ENCODE results near the gene CNTNAP2.
"Not testable (repeated sequence)": the region's sequence is repeated elsewhere in the genome, so short reads cannot be mapped to it uniquely, and the experiment has no call there.

The CNTNAP2 gene

DNA sequence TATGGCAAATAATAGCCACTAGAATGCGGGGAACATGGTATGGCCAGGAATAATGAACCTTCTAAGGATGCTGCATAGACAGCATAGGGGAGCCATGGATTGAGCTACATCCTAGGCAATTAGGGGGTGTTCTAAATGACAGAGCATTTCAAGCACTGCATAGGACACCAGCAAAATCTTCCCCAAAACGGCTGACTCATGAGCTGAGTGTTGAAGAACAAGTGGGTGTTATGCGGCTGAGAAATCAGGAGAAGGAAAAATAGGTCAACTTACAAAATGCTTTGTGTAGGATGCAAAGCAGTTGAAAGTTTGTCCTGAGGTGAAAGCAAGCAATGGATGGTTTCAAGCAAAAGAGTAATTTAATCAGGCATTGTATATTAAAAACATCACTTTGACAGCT, 1450.4 kb downstream of the CNTNAP2 start:
- DNase-seq (ENCODE audit: low read depth) = no peak

DNA sequence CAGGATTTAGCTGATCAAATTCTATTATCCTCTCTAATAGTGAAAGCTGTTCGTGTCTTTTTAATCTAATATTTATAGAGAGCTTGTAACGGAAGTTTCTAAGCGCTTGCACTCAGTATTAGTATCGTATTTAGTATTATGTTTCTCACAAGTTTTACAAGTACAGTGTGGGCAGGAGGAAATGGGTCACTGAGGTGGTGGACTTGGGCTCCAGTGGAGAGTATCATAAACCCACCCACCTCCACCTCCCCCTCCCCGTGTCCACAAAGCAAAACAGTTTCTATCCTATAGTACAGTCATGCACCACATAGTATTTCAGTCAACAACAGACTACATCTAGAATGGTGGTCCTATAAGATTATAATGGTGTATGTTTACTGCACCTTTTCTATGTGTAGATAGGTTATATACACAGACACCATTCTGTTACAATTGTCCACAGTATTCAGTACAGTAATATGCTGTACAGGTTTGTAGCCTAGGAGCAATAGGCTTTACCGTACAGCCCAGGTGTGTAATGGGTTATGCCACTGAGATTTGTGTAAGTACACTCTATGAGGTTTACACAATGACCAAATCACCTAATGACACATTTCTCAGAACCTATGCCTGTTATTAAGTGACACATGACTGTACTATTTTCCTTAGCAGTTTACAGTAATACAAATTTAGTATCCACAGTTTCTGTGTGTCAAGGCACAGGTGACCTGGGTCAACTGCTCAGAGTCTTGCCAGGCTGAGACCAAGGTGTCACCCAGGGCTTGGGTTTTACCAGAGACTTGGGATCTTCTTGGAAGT, 1452.7 kb downstream of the CNTNAP2 start:
- no peak for DNase-seq (ENCODE audit: low read depth)

DNA sequence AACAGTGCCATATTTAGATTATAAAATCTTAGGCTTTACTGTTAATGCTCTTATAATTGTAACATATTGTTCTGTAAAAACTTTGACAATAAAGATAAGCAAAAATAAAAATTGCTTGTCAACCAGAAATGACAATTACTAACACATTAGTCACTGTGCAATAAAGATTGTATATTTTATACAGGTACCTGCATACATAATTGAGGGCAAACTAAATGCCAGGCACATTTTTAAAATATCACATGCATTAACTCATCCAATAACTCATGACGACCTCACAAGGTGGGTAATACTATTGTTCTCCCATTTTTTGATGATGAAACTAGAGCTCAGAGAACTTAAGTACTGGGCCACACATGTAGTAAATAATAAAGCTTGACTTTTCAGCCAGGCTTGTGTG, 1453.8 kb downstream of the CNTNAP2 start:
- no peak for DNase-seq (ENCODE audit: low read depth)

DNA sequence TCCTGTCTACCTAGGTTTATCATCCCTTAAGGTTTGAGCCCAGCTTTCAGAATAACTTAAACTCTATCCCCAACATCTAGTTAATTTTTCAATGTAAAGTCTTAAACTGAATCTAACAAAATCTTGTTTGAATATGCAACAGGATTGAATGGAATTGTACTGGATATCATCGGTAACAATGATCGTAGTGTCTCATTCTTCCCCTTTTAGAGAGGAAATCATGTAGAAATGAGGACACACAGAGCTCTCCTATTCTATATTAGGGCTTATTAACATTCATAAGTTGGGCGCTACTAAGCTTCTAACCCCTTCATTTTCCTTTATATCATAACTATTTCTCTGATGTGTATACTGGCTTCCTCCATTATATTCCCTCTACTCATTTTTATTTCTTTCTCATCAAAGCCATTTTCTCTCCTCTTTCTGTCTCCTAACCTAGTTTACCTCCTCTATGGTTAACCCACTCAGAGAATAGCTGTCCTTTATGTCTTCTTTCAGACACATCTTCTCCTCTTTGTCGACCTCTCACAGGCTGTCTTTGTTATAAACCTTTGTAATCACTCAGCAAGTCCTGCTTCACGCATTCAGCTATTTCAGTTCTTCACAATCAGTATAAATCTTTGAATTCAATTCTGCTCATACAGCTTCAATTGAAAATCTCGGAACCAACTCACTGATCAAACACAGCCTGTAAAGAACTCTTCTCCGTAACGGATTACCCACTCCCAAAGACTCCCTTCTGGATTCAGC, 1455.0 kb downstream of the CNTNAP2 start:
- DNase-seq (ENCODE audit: low read depth) = no peak

DNA sequence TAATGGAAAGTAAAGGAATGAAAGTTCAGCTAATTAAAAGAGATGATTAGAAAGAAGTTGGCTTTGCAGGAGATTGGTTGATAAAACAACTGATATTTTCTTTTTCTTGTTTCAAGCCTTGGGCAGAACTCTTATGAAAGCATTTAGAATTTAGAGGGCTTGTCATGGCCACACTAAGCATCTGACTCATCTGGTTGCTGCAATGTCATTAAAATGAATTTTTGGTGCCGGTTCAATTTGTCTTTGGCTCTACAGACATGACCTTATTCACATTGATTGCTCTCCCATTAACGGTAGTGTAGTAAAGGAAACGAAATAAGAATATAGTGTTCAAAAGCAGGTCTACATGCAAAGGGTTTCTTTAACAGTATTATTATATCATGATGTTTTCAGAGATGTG, 1461.6 kb downstream of the CNTNAP2 start:
- no peak for DNase-seq (ENCODE audit: low read depth)

DNA sequence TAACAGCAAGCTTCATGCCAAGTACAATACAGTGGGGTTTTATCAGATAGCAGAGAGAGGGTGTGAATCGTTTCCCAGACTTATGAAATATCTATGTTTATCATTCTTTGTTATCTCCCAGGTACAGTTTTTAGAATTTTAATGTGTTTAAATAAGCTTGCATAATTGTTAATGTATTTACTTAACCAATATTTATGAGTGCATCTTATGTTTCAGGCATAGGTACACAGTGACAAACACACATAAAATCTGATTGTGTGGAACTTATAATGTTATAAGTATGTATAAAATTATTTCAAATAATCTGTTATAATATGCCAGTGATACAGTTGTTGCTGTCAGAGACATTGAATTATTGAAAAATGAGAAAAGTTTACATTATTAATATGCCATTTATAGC, 1462.5 kb downstream of the CNTNAP2 start:
- DNase-seq (ENCODE audit: low read depth) = no peak

DNA sequence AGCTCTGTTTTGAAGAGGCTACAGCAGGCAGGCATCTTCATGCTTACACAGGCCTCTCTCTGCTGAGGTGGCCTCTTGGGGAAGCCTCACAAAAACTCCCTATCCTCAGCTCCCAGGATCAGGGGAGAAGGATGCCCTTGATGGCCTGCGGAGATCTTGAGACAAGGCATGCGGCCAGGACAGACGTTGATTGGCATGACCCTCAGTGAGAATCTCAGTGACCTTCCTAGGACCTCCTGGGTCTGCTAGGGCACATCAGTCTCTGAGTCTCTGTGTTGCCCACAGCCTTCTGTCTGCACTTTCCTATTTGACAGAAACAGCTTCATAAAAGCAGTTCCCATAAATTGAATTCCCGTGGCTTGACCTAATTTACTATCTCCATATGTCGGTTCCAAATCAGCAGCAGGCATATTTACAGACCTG, 1468.2 kb downstream of the CNTNAP2 start:
- DNase-seq (ENCODE audit: low read depth) = no peak

DNA sequence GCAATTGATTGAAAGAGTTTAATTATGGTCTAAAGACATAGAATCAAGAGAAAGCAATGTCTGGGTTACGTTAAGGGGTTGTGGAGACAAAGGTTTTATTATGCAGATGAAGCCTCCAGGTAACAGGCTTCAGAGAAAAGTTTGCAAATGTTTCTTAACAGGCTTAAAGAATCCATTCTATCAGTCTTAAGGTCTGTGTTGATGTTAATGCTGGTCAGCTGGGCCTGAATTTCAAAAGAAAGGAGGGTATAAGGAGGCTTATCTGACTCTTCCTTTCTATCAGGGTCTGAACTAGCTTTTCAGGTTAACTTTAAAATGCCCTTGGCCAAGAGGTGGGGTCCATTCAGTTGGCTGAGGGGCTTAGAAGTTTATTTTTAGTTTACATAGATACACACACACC, 1469.5 kb downstream of the CNTNAP2 start:
- no peak for DNase-seq (ENCODE audit: low read depth)

DNA sequence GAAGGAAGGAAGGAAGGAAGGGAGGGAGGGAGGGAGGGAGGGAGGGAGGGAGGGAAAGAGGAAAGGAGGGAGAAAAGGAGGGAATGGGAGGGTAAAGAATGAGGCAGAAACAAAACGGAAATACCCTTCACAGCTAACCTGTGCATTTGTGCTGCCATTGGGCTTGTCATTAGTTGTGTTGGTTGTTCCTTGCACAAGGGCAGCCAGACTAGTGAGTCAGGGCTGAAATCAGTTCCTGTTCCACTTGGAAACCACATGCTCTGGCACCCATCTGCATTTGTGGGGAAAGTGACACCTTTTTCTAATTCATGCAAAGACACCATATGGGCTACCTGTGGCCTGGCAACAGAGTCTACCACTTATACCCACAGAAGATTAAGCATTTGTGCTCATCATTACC, 1469.9 kb downstream of the CNTNAP2 start:
- DNase-seq (ENCODE audit: low read depth) = no peak

DNA sequence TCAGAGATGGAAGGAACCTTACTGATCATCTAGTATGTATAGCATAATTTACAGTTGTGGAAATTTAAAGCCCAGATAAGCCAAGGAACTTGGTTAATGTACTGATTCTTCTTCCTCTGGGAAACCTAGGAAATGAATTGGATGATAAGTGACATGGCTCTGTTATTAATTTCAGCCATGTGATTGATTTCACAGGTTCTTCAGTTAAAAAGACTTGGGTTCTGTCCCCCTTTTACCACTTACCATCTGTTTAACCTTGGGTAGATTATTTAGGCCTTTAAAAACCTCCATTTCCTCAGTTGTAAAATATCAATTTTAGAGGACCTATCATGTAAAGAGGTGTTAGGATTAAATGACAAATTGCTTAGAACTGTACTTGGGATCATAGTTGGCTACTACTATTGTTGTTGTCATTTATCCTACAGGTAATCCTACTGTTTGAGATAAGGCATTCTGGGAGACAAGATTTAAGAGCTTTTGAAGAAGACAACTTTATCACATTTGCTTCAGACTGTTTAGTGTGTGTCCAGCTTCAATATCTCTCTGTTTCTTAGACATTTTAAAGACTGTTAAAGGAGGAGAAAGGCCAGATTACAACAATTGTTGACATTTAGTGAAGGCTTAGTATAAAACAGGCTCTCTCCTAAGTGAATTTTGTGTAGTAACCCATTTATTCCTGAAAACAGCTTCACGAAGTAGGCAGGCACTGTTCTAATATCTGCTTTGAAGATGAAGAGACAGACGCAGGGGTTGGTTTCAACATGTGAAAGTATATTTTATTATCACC, 1476.9 kb downstream of the CNTNAP2 start:
- no peak for DNase-seq (ENCODE audit: low read depth)

DNA sequence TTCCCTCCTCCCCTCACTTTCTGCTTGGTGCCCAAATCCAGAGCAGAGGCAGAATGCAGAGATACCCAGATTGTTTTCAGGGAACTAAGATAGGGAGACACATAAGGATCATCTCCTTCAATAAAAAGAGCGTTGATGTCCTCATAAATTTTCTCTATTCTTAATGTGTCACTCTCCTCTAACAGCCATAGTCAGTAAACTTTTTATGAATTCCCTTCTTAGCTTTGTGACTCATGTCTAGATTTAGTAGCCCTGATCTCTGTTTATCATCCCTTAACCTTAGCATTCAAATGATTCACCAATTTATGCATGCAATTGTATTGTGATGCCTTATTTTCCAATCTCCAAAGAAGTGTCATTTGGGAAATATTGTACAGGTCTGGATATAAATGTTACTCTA, 1478.4 kb downstream of the CNTNAP2 start:
- DNase-seq (ENCODE audit: low read depth) = no peak

DNA sequence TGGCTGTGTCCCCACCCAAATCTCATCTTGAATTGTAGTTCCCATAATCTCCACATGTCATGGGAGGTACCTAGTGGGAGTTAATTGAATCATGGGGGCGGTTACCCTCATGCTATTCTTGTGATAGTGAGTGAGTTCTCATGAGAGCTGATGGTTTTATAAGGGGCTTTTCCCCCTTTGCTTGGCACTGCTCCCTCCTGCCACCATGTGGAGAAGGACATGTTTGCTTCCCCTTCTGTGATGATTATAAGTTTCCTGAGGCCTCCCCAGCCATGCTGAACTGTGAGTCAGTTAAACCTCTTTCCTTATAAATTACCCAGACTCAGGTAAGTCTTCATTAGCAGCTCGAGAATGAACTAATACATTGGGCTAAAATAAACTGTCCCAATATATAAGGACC, 1482.1 kb downstream of the CNTNAP2 start:
- not testable (repeated sequence) for DNase-seq (ENCODE audit: low read depth)

DNA sequence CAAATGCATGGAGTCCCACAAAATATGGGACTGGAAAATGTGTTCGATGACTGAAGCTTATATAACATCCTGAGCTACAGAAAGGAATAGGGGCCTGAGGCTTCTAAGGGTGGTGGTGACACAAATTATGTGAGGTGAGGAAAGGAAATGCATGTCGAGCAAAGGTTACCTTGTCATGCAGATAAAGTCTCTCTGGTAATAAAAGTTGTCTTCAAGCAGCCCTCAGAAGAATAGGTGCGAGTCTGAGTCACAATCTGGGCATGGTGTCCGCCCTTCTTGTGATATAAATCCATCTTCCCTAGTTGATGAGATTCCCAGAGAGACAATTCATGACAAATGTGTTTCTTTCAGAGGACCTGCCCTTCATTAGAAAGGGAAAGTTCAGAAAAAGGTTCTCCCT, 1488.7 kb downstream of the CNTNAP2 start:
- DNase-seq (ENCODE audit: low read depth) = no peak

DNA sequence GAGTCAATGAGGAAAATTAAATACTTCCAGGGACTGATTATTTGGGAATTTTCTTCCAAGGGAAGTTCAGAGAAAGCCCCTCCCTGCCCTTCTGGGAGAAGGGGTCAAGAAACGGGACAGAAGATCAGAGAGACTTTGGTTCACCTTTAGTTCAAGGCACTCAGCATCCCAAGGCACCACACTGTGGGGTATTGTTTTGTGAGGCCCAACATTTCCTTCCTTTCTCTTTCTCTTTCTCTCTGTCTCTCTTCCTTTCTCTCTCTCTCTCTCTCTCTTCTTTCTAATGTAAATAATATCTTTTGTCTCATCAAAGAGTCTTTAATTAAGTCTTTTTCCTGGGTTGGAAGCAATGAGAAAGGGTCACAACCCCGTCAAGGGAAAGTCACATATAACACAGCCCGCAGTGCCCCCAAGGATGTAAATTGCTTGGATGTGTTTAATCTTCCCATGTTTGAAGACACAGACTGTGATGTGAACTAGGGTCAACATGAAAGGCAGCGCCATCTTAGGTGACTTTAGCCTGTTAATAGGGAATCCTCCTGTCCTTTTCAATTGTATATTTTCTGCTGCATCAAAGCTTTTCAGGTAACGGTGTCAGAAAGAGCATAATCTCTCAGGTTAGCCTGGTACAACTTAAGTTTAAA, 1490.7 kb downstream of the CNTNAP2 start:
- no peak for DNase-seq (ENCODE audit: low read depth)

DNA sequence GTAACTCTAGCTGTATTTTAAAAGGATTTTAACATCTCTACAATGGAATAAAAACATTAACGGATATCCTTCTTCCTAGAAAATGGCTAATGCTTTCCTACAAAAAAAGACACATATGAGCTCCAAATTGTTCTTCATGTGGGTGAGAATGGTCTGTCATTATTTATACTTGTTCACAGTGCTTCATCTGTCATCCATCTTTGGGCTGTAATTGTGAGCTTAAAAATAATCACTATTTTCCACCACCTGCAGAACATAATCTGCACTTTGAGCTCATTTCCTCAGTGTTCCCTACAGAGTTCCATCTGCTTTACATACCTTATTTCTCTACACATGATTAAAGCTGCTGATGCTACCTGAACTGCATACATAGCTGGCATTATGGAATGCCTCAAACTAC, 1494.8 kb downstream of the CNTNAP2 start:
- no peak for DNase-seq (ENCODE audit: low read depth)

DNA sequence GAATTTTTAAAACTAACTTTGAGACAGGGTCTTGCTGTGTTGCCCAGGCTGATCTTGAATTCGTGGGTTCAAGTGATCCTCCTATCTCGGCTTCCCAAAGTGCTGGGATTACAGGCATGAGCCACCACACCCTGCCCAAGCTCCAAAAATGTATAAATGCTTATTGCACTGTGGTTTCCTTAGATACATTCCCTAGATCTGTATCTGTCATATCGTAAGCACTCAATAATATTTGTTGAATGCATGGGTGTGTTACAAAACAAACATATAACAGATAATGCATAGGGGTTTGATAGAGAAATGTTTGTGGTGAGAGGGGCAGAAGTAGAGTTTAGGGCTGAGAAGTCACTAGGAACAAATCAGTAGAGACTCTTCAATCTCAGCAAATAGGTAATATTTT, 1518.7 kb downstream of the CNTNAP2 start:
- no peak for DNase-seq (ENCODE audit: low read depth)

DNA sequence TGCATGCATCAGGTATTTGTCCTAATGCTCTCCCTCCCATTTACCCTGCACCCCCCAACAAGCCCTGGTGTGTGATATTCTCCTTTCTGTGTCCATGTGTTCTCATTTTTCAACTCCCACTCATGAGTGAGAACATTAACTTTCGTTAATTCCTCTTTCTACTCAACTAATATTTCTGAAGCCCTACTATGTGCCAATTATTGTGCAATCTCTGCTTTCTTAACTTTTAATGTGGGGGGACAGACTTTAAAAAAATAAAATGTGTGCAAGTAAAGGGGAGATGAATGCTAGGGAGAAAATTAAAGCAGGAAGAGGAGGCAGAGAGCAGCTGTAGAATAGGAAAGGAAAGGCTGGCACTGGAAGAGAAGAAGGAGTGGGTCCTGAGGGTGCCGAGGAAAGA, 1520.0 kb downstream of the CNTNAP2 start:
- no peak for DNase-seq (ENCODE audit: low read depth)

DNA sequence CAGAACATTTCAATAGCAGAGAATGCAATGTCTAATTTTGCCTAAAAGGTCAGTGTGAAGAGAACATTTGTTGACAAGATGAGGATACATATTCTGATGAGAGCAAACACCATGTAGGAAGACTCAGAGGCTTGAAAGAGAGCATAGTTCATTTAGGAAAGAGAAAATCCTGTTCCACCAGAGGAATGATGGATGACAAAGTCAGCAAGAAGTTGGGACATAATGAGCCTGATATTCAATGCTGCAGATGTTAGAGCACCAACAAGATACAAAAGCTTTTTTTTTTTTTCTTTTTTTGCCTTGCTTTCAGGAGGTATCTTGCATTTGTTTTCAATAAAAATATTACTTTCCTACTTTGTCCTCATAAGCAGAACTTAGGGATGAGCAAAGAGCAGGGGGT, 1522.0 kb downstream of the CNTNAP2 start:
- no peak for DNase-seq (ENCODE audit: low read depth)

DNA sequence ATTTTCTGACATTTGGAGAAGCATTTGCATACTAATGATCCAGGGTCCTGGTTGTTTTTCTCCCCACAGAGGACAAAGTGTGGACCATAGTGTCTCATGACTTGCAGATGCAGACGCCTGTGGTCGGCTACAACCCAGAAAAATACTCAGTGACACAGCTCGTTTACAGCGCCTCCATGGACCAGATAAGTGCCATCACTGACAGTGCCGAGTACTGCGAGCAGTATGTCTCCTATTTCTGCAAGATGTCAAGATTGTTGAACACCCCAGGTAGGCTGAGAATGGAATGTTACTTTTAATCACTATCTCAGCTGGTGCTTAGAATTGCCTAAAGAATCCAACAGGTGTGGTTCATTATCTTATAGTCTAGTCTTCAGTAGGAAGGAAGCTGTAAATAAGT, 1522.4 kb downstream of the CNTNAP2 start:
- no peak for DNase-seq (ENCODE audit: low read depth)

DNA sequence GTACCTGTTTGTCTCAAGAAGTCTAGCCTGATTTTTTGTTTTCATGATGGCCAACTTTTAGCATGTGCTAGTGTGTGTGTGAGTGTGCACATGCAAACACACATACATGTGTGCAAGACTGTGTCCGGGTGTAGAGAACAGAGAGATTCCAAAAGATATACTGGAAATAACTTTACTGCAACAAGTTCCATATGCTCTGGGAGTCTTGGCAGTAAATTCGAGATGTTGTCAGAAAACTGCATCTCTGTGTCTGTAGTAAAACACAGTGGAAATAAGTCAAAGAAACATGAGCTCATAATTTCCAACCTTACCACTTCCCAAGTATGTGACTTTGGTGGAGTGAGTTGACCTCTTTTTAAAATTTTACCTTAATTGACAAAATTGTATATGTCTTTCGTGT, 1523.2 kb downstream of the CNTNAP2 start:
- no peak for DNase-seq (ENCODE audit: low read depth)

DNA sequence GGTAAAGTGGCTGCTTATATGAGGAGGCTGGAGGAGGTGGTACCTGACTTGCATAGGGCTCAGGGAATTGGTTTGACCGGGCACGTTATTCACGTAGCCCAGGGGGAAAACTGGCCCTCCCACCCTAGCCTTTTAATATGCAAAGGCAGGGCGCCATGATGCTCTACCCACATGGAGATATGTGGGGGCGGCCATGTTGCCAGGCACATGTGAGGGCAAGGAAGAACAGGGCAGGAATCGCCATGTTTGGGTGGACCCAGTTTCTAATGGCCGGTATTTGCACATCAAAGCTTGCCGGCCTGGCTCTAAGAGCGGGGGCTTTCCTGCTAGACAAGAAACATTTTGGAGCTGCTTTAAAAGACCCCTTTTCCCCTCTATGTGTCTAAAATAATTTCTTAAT, 1524.2 kb downstream of the CNTNAP2 start:
- no peak for DNase-seq (ENCODE audit: low read depth)

DNA sequence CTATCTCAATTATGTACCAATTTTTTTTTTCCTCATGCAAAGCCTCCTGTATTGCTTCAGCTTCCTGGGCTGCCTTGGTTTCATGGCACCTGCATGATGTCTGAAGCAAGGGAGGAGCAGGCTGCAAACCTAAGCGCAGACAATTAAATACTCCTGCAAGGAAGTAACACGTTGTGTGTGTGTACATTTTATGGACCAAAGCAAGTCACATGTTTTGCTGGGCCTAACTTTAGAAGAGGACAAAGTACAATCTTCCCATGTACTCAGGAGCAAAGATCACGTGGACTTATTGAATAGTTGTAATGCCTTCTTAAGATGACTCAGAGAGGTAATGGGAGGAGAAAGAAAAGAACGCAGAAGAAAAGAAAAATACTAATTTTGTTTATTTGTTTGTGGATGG, 1530.0 kb downstream of the CNTNAP2 start:
- no peak for DNase-seq (ENCODE audit: low read depth)

Data from iris pigment epithelial cell (primary cell).